IMR-90 (cell line): ENCODE data around the gene STXBP6. TPM values are rescaled to one million over a fixed set of nuclear protein-coding genes. Genes with fewer than 3 reads are reported as not detected.
A peak's percentile ranks its signal among the peaks of the same experiment; 100 is the strongest.

Source experiments
- ATAC-seq: fragments of 200-7000 bp; cut with Tn5 transposase; 2 replicates; pipeline ENCODE4 v1.9.1; 2020; ENCODE audit warnings: low read depth, mild to moderate bottlenecking, moderate library complexity
- BruUV-seq: library from RNA; stranded (reverse); fragments of 400-500 nt; replicated peaks from 2 replicates; lab custom pipeline; 2021; lab: Mats Ljungman, UMichigan
- CTCF ChIA-PET: fragments of 300-600 bp; formaldehyde crosslinking; extraction: SDS; loops from one replicate; lab custom pipeline; 2021; ENCODE audit warnings: antibody characterized with exemption; lab: Yijun Ruan, JAX
- POLR2A ChIA-PET: fragments of 300-600 bp; sonication (Branson Sonifier 250); formaldehyde crosslinking; loops from one replicate; lab custom pipeline; 2022; ENCODE audit warnings: antibody characterized with exemption; ENCODE audit not compliant: unreplicated experiment; lab: Charles Lee
- DNase-seq: peaks from one replicate; pipeline ENCODE4 v3.0.0; 2013
- H2AFZ ChIP-seq: replicated peaks from 2 replicates; pipeline ENCODE3; 2013; ENCODE audit warnings: low read length, mild to moderate bottlenecking; ENCODE audit not compliant: poor library complexity
- H2AK5ac ChIP-seq: 2 replicates; pipeline ENCODE4 v1.6.1; 2013; ENCODE audit warnings: low read depth, low read length, inconsistent platforms
- H2AK9ac ChIP-seq: replicated peaks from 2 replicates; pipeline ENCODE3; 2013; ENCODE audit warnings: mild to moderate bottlenecking, low read depth, low read length, moderate library complexity; ENCODE audit not compliant: poor library complexity
- H2BK120ac ChIP-seq: 2 replicates; pipeline ENCODE4 v1.6.1; 2013; ENCODE audit warnings: low read depth, low read length, inconsistent platforms
- H2BK15ac ChIP-seq: 3 replicates; pipeline ENCODE4 v1.6.1; 2013; ENCODE audit warnings: low read depth, low read length, inconsistent platforms
- H2BK20ac ChIP-seq: 2 replicates; pipeline ENCODE4 v1.6.1; 2013; ENCODE audit warnings: low read depth, mild to moderate bottlenecking, inconsistent platforms, low read length, moderate library complexity
- H2BK5ac ChIP-seq: 2 replicates; pipeline ENCODE4 v1.6.1; 2013; ENCODE audit warnings: mild to moderate bottlenecking, low read depth, low read length, inconsistent platforms; ENCODE audit not compliant: poor library complexity, severe bottlenecking
- H3K14ac ChIP-seq: replicated peaks from 2 replicates; pipeline ENCODE4 v1.6.1; 2013; ENCODE audit warnings: low read depth, low read length, inconsistent platforms
- H3K18ac ChIP-seq: 2 replicates; pipeline ENCODE4 v1.6.1; 2013; ENCODE audit warnings: low read depth, low read length, control low read depth
- H3K23ac ChIP-seq: 2 replicates; pipeline ENCODE4 v1.6.1; 2013; ENCODE audit warnings: low read depth, low read length, inconsistent platforms
- H3K27ac ChIP-seq: 2 replicates; pipeline ENCODE4 v1.5.1; 2013; ENCODE audit warnings: mild to moderate bottlenecking, control low read depth, low read length; ENCODE audit not compliant: insufficient read depth
- H3K27me3 ChIP-seq: 2 replicates; pipeline ENCODE4 v1.6.1; 2013; ENCODE audit warnings: low read length; ENCODE audit not compliant: control insufficient read depth, insufficient read depth
- H3K36me3 ChIP-seq: 2 replicates; pipeline ENCODE4 v1.6.1; 2013; ENCODE audit warnings: low read length, mixed read lengths; ENCODE audit not compliant: control insufficient read depth, insufficient read depth
- H3K4ac ChIP-seq: 2 replicates; pipeline ENCODE4 v1.6.1; 2013; ENCODE audit warnings: low read depth, low read length, inconsistent platforms
- H3K4me1 ChIP-seq: 2 replicates; pipeline ENCODE4 v1.6.1; 2013; ENCODE audit warnings: low read length, mixed read lengths; ENCODE audit not compliant: control insufficient read depth, insufficient read depth
- H3K4me2 ChIP-seq: 2 replicates; pipeline ENCODE4 v1.6.1; 2013; ENCODE audit warnings: low read depth, mild to moderate bottlenecking, control low read depth, low read length, moderate library complexity
- H3K4me3 ChIP-seq: 2 replicates; pipeline ENCODE4 v1.5.1; 2013; ENCODE audit warnings: low read depth, mild to moderate bottlenecking, control low read depth, low read length, moderate library complexity; ENCODE audit not compliant: insufficient read depth
- H3K56ac ChIP-seq: 2 replicates; pipeline ENCODE4 v1.6.1; 2013; ENCODE audit warnings: low read length, inconsistent platforms; ENCODE audit not compliant: insufficient read depth; ENCODE audit errors: extremely low read depth
- H3K79me1 ChIP-seq, 2 experiments: 2 replicates each; pipeline ENCODE4 v1.6.1; 2013; ENCODE audit warnings: low read length in 2 of 2, inconsistent platforms in 1 of 2, low read depth in 1 of 2
- H3K9ac ChIP-seq: 2 replicates; pipeline ENCODE4 v1.6.1; 2013; ENCODE audit warnings: low read depth, low read length, control low read depth
- H3K9me1 ChIP-seq: 2 replicates; pipeline ENCODE4 v1.6.1; 2013; ENCODE audit warnings: low read length, inconsistent platforms; ENCODE audit not compliant: insufficient read depth
- H3K9me3 ChIP-seq: 2 replicates; pipeline ENCODE4 v1.6.1; 2013; ENCODE audit warnings: low read length; ENCODE audit not compliant: control insufficient read depth, insufficient read depth
- H4K20me1 ChIP-seq: 2 replicates; pipeline ENCODE4 v1.6.1; 2013; ENCODE audit warnings: low read length, inconsistent platforms; ENCODE audit not compliant: insufficient read depth
- H4K5ac ChIP-seq: 2 replicates; pipeline ENCODE4 v1.6.1; 2013; ENCODE audit warnings: mild to moderate bottlenecking, low read depth, low read length, control low read depth
- H4K8ac ChIP-seq, 2 experiments: 2 replicates each; pipeline ENCODE4 v1.6.1; 2013; ENCODE audit warnings: low read depth in 2 of 2, low read length in 2 of 2, control low read depth in 1 of 2, inconsistent platforms in 1 of 2
- H4K91ac ChIP-seq: 2 replicates; pipeline ENCODE4 v1.6.1; 2013; ENCODE audit warnings: low read depth, low read length, inconsistent platforms; ENCODE audit not compliant: insufficient read depth
- CHD1 ChIP-seq: IDR thresholded peaks from 2 replicates; pipeline ENCODE4 v1.6.1; 2012; ENCODE audit warnings: low read depth, low read length, improper control_type of control experiment
- CTCF ChIP-seq: conservative IDR thresholded peaks from 2 replicates; pipeline ENCODE4 v1.5.1; 2012; ENCODE audit warnings: mild to moderate bottlenecking, low read depth, low read length, improper control_type of control experiment
- ELK1 ChIP-seq: fragments of 150-350 bp; IDR thresholded peaks from 2 replicates; pipeline ENCODE4 v1.6.1; 2016; ENCODE audit warnings: low read depth, mild to moderate bottlenecking, low read length, moderate library complexity, borderline replicate concordance
- MAZ ChIP-seq: IDR thresholded peaks from 2 replicates; pipeline ENCODE4 v1.6.1; 2012; ENCODE audit warnings: low read depth, mild to moderate bottlenecking, low read length, improper control_type of control experiment, moderate library complexity, borderline replicate concordance
- MXI1 ChIP-seq: IDR thresholded peaks from 2 replicates; pipeline ENCODE4 v1.6.1; 2012; ENCODE audit warnings: low read depth, mild to moderate bottlenecking, low read length, moderate library complexity, borderline replicate concordance
- RCOR1 ChIP-seq: IDR thresholded peaks from 2 replicates; pipeline ENCODE4 v1.6.1; 2012; ENCODE audit warnings: mild to moderate bottlenecking, low read length, improper control_type of control experiment; ENCODE audit not compliant: insufficient replicate concordance
- WGBS, 2 experiments: methylation state at CpG; one replicate each; pipeline versions ENCODE4 v1.1.5 to v1.1.7; 2013; ENCODE audit warnings: missing lambda C conversion rate in 2 of 2; ENCODE audit not compliant: insufficient read length in 1 of 2; ENCODE audit errors: extremely low coverage in 2 of 2; 5-methylcytosine and 5-hydroxymethylcytosine counted together
- dilution Hi-C: fragments of 300-500 bp; cut with HindIII; formaldehyde crosslinking; loops from one replicate; pipeline ENCODE4 v1.14.3; 2018; ENCODE audit warnings: low sequenced_read_pairs; ENCODE audit not compliant: unreplicated experiment
- in situ Hi-C: fragments of 300-500 bp; cut with MboI; formaldehyde crosslinking; loops from 3 replicates; pipeline ENCODE4 v1.14.3; 2019; ENCODE audit warnings: low sequenced_read_pairs, inconsistent platforms, mixed read lengths
- intact Hi-C: fragments of 100-400 bp; cut with micrococcal nuclease; formaldehyde crosslinking; loops from 2 replicates; pipeline ENCODE4 v1.10.0; 2022
- polyA plus RNA-seq, 3 experiments: library from polyadenylated mRNA; depleted of rRNA; stranded (reverse); fragments of >200 nt; gene quantifications; 2 replicates each; pipeline ENCODE4 v1.2.3, GENCODE V29; 2012; ENCODE audit warnings: low replicate concordance in 1 of 3
- total RNA-seq: library from RNA; depleted of rRNA; stranded (reverse); fragments of >200 nt; gene quantifications from 2 replicates; pipeline ENCODE4 v1.2.3, GENCODE V29; 2012

STXBP6 gene
- total and polyA plus RNA-seq, 2 of the 4 experiments (the other 2 are of a cell fraction): 14.2 to 14.3 TPM

GRCh38 chr14:24895622-24896021, 154.3 kb downstream of the STXBP6 start:
- dilution Hi-C loops: no loop called here
- no peaks in the 10 kb centered on the region for H4K20me1 ChIP-seq
- H3K4me3 ChIP-seq: no peak overlapping the region
- ATAC-seq (no peak), DNase-seq (no peak)
- H3K27me3 ChIP-seq: no peaks in the 10 kb centered on the region
- peaks cover 3% of the 10 kb centered on the region; the same call in 1 of the 2 replicates for H3K9me3 ChIP-seq
- H2BK15ac ChIP-seq: no peak overlapping the region
- in situ Hi-C loops: no loop called here
- no peaks in the 10 kb centered on the region for H3K79me1 ChIP-seq
- H3K9me1 ChIP-seq: no peaks in the 10 kb centered on the region; the same call in 1 of the 2 replicates
- no peak overlapping the region for H4K5ac ChIP-seq
- H2AK5ac ChIP-seq: no peak overlapping the region
- H3K27ac ChIP-seq: no peak overlapping the region
- H3K36me3 ChIP-seq: no peaks in the 10 kb centered on the region
- no peak overlapping the region for H4K8ac ChIP-seq
- H3K4ac ChIP-seq: 0 out of 2 replicates have a peak overlapping the region, but pooled peaks have one; percentile 52
- H3K4me2 ChIP-seq: no peak overlapping the region
- WGBS, 2 experiments: no CpG with 5 or more reads among the region's 4 CpGs
- H3K9ac ChIP-seq: no peak overlapping the region
- no peak overlapping the region for H3K18ac ChIP-seq
- no peak overlapping the region for H2BK5ac ChIP-seq
- no peak overlapping the region for H3K23ac ChIP-seq
- no peak overlapping the region for H2AFZ ChIP-seq
- no peak overlapping the region for H4K91ac ChIP-seq
- intact Hi-C loops: no loop called here
- no peak overlapping the region for H2BK20ac ChIP-seq
- H2AK9ac ChIP-seq: no peak overlapping the region
- no TSS peak for BruUV-seq
- CTCF ChIA-PET: no interaction called here
- TF ChIP-seq RCOR1 (no peak), ELK1 (no peak), CHD1 (no peak), MAZ (no peak), MXI1 (no peak), CTCF (no peak)
- POLR2A ChIA-PET: no interaction called here
- H3K4me1 ChIP-seq: peaks cover 5% of the 10 kb centered on the region; the same call in 1 of the 2 replicates
- no peak overlapping the region for H3K56ac ChIP-seq
- no peak overlapping the region; the same call in 1 of the 2 replicates for H2BK120ac ChIP-seq
- H3K14ac ChIP-seq: no peak overlapping the region
